Neural cell (in vitro differentiated cells): ENCODE measurements around the gene GDF11.

Experiments used
- EP300 ChIP-seq: fragments of 450-650 bp; conservative IDR thresholded peaks from 2 replicates; pipeline ENCODE4 v1.6.1; 2014; ENCODE audit warnings: antibody characterized with exemption, mild to moderate bottlenecking, moderate library complexity; ENCODE audit not compliant: poor library complexity, severe bottlenecking
- EZH2 ChIP-seq: fragments of 200-600, 300-800 bp; shearing (Covaris generic), sonication (generic); IDR thresholded peaks from 2 replicates; pipeline ENCODE4 v1.6.1; 2014; ENCODE audit warnings: antibody characterized with exemption, low read length, borderline replicate concordance, mild to moderate bottlenecking; ENCODE audit not compliant: insufficient read depth, poor library complexity, severe bottlenecking
- MXI1 ChIP-seq: fragments of 450-650 bp; conservative IDR thresholded peaks from 2 replicates; pipeline ENCODE4 v1.6.1; 2014; ENCODE audit warnings: antibody characterized with exemption, mild to moderate bottlenecking; ENCODE audit not compliant: poor library complexity, severe bottlenecking
- POLR2AphosphoS5 ChIP-seq: IDR thresholded peaks from 2 replicates; pipeline ENCODE4 v1.6.1; 2012
- RAD21 ChIP-seq: fragments of 450-650 bp; conservative IDR thresholded peaks from 2 replicates; pipeline ENCODE4 v1.6.1; 2014; ENCODE audit warnings: antibody characterized with exemption, mild to moderate bottlenecking, moderate library complexity
- SMC3 ChIP-seq: fragments of 450-650 bp; conservative IDR thresholded peaks from 2 replicates; pipeline ENCODE4 v1.6.1; 2014; ENCODE audit warnings: antibody characterized with exemption, mild to moderate bottlenecking, moderate library complexity; ENCODE audit not compliant: poor library complexity
- TAF1 ChIP-seq: IDR thresholded peaks from 2 replicates; pipeline ENCODE4 v1.6.1; 2012; ENCODE audit warnings: low read depth
- TF ChIP-seq, protein P1 (sequence below): fragments of 450-650 bp; IDR thresholded peaks from 2 replicates; pipeline ENCODE4 v1.5.1; 2014; ENCODE audit warnings: antibody characterized with exemption, mild to moderate bottlenecking, moderate library complexity; ENCODE audit not compliant: poor library complexity, severe bottlenecking
- TF ChIP-seq, protein P2 (sequence below): IDR thresholded peaks from 2 replicates; pipeline ENCODE4 v1.6.1; 2012; ENCODE audit warnings: borderline replicate concordance

DNA sequence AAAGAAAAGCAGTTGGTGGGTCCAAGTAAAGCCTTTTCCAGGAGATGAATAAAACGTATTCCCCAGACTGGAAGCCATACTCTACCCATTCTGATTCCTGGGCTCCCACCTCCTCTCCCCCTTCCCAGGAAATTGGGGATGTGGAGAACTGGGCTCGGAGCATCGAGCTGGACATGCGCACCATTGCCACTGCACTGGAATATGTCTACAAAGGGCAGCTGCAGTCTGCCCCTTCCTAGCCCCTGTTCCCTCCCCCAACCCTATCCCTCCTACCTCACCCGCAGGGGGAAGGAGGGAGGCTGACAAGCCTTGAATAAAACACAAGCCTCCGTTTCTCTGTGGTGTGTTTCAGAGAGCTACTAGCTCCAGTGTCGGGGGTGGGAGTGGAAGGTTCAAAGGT lies 23.6 kb upstream of the GDF11 start:
- TF ChIP-seq, protein P1, sequence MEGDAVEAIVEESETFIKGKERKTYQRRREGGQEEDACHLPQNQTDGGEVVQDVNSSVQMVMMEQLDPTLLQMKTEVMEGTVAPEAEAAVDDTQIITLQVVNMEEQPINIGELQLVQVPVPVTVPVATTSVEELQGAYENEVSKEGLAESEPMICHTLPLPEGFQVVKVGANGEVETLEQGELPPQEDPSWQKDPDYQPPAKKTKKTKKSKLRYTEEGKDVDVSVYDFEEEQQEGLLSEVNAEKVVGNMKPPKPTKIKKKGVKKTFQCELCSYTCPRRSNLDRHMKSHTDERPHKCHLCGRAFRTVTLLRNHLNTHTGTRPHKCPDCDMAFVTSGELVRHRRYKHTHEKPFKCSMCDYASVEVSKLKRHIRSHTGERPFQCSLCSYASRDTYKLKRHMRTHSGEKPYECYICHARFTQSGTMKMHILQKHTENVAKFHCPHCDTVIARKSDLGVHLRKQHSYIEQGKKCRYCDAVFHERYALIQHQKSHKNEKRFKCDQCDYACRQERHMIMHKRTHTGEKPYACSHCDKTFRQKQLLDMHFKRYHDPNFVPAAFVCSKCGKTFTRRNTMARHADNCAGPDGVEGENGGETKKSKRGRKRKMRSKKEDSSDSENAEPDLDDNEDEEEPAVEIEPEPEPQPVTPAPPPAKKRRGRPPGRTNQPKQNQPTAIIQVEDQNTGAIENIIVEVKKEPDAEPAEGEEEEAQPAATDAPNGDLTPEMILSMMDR: no peak
- no peak for TF ChIP-seq EZH2
- TF ChIP-seq EP300: no peak
- no peak for TF ChIP-seq POLR2AphosphoS5
- TF ChIP-seq, protein P2, sequence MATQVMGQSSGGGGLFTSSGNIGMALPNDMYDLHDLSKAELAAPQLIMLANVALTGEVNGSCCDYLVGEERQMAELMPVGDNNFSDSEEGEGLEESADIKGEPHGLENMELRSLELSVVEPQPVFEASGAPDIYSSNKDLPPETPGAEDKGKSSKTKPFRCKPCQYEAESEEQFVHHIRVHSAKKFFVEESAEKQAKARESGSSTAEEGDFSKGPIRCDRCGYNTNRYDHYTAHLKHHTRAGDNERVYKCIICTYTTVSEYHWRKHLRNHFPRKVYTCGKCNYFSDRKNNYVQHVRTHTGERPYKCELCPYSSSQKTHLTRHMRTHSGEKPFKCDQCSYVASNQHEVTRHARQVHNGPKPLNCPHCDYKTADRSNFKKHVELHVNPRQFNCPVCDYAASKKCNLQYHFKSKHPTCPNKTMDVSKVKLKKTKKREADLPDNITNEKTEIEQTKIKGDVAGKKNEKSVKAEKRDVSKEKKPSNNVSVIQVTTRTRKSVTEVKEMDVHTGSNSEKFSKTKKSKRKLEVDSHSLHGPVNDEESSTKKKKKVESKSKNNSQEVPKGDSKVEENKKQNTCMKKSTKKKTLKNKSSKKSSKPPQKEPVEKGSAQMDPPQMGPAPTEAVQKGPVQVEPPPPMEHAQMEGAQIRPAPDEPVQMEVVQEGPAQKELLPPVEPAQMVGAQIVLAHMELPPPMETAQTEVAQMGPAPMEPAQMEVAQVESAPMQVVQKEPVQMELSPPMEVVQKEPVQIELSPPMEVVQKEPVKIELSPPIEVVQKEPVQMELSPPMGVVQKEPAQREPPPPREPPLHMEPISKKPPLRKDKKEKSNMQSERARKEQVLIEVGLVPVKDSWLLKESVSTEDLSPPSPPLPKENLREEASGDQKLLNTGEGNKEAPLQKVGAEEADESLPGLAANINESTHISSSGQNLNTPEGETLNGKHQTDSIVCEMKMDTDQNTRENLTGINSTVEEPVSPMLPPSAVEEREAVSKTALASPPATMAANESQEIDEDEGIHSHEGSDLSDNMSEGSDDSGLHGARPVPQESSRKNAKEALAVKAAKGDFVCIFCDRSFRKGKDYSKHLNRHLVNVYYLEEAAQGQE: no peak
- TF ChIP-seq SMC3: no peak
- no peak for TF ChIP-seq MXI1
- no peak for TF ChIP-seq RAD21
- no peak for TF ChIP-seq TAF1
